SK-N-MC (cell line): ENCODE data around the gene MRPL51.

ENCODE experiments used
- DNase-seq: peaks from one replicate; pipeline ENCODE4 v3.0.0-alpha.2; 2011; ENCODE audit warnings: low read depth, low spot score
- H3K27ac ChIP-seq: fragments of 200-600 bp; sonication (generic); 2 replicates; pipeline ENCODE4 v1.5.1; 2016; ENCODE audit warnings: mixed run types
- H3K36me3 ChIP-seq: fragments of 200-600 bp; sonication (generic); 2 replicates; pipeline ENCODE4 v1.6.1; 2017; ENCODE audit warnings: antibody characterized with exemption, low read length, mixed read lengths; ENCODE audit not compliant: insufficient read depth
- H3K4me3 ChIP-seq: fragments of 200-600 bp; sonication (generic); 2 replicates; pipeline ENCODE4 v1.5.1; 2016
- H3K9ac ChIP-seq: fragments of 200-600 bp; sonication (generic); 2 replicates; pipeline ENCODE4 v1.8.0; 2017; ENCODE audit warnings: mixed run types, mixed read lengths; ENCODE audit not compliant: insufficient read length
- H3K9me3 ChIP-seq: fragments of 200-600 bp; sonication (generic); 2 replicates; pipeline ENCODE4 v1.6.1; 2017; ENCODE audit warnings: low read depth, mild to moderate bottlenecking, antibody characterized with exemption, low read length, moderate library complexity, mixed read lengths
- EZH2 ChIP-seq: fragments of 200-600 bp; sonication (generic); IDR thresholded peaks from one replicate; pipeline ENCODE4 v1.6.1; 2017; ENCODE audit warnings: antibody characterized with exemption
- FOXP2 ChIP-seq: optimal IDR thresholded peaks from 2 replicates; pipeline ENCODE3; 2011; ENCODE audit warnings: mild to moderate bottlenecking, moderate library complexity; ENCODE audit not compliant: insufficient read depth; ENCODE audit errors: extremely low read length, control extremely low read depth
- POLR2AphosphoS5 ChIP-seq: IDR thresholded peaks from 2 replicates; pipeline ENCODE4 v1.6.1; 2012; ENCODE audit warnings: mild to moderate bottlenecking, low read depth, low read length, borderline replicate concordance

MRPL51 gene

DNA sequence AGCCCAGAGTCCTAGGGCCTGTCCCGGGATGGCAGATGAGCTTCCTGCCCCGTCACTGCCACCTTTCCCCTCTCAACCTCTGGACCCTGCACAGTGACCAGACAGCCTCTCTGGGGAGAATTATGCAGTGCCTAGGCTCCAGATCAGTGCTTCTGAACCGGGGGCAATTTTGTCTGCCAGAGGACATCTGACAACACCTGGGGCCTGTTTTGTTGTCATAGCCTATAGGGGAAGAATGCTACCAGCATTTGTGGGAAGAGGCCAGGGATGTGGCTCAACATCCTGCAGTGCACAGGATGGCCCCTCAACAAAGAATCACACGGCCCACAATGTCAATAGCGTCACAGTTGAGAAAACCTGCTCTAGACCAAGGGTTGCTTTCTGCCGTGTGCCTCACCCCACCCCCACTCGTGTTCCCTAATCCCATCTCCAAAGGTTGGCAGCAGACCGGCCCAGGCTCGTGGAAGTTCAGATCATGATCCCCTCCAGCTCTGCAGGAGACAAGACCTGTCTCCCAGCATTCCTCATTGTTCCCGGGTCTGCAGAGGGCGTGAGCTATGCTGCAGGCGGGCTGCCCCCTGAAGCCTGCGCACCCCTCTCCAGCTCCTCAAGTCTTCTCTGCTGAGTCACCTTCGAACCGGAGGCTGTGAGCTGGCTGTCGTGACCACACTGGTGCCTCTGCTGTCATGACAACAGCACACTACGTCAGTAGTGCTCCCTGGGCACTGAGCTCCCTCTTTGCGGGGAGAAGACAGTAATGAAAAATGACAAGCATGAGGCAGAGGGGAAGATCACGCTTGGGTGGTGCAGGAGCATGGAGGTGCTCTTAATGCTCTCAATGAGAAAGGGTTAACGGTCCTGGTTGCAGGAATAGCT, 39.2 kb upstream of the MRPL51 start:
- TF ChIP-seq FOXP2 (no peak), POLR2AphosphoS5 (no peak; the same call in 1 of the 2 replicates), EZH2 (no peak)
- peak overlapping the region; percentile 97 for H3K4me3 ChIP-seq
- peak overlapping the region; percentile 98 for H3K9ac ChIP-seq
- no peaks in the 10 kb centered on the region for H3K9me3 ChIP-seq
- H3K36me3 ChIP-seq: peaks cover 78% of the 10 kb centered on the region
- DNase-seq: no peak
- H3K27ac ChIP-seq: peak overlapping the region; percentile 96

DNA sequence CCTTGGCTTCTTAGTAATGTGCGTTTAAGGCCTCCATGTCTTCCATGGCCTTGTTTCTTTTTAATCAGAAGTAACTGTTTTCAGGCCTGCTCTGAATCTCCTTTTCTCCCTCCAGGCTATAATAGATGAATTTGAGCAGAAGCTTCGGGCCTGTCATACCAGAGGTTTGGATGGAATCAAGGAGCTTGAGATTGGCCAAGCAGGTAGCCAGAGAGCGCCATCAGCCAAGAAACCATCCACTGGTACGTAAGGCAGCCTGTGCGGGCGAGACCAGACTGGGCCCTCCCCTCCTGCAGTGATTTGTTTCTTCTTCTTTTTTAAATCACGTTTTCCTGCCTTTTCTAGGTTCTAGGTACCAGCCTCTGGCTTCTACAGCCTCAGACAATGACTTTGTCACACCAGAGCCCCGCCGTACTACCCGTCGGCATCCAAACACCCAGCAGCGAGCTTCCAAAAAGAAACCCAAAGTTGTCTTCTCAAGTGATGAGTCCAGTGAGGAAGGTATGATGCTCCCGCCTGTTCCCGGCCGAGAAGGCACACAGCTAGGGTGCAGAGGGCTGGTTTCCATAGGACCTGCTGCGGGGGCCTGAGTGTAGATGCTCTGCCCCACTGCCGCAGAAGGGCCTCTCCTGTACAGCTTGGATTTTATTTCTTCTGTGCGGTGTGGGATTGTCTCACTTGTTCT, 37.7 kb upstream of the MRPL51 start:
- H3K9me3 ChIP-seq: no peaks in the 10 kb centered on the region
- no peak overlapping the region for H3K4me3 ChIP-seq
- no peak overlapping the region for H3K9ac ChIP-seq
- TF ChIP-seq EZH2: no peak
- no peak for TF ChIP-seq FOXP2
- no peak; the same call in 1 of the 2 replicates for TF ChIP-seq POLR2AphosphoS5
- peak overlapping the region; percentile 96 for H3K27ac ChIP-seq
- DNase-seq: no peak
- peaks cover 78% of the 10 kb centered on the region for H3K36me3 ChIP-seq

DNA sequence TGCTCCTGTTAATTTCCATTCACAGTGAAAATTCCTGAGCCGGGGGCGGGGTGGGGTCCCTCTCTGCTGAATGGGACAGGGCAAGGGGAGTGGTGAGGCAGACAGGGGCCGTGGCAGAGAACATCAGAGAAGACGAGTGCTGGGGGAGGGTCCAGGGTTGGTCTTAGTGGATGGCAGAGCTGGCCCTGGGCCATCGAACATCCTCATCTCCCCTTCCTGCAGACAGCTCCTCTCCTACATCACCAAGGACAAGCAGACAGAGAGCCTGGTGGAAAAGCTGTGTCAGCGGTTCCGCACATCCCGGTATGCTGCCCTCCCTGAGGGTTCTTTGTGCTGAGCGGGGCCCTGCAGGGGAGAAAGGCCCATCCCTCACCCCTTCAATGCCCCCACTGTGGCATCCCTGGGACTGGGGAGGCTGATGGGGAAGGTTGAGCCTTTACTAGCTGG, 36.3 kb upstream of the MRPL51 start:
- no peaks in the 10 kb centered on the region for H3K9me3 ChIP-seq
- no peak overlapping the region for H3K9ac ChIP-seq
- DNase-seq: no peak
- peaks cover 81% of the 10 kb centered on the region for H3K36me3 ChIP-seq
- TF ChIP-seq POLR2AphosphoS5 (no peak), FOXP2 (no peak), EZH2 (no peak)
- H3K4me3 ChIP-seq: no peak overlapping the region
- H3K27ac ChIP-seq: peak overlapping the region; percentile 27; the same call in 1 of the 2 replicates

DNA sequence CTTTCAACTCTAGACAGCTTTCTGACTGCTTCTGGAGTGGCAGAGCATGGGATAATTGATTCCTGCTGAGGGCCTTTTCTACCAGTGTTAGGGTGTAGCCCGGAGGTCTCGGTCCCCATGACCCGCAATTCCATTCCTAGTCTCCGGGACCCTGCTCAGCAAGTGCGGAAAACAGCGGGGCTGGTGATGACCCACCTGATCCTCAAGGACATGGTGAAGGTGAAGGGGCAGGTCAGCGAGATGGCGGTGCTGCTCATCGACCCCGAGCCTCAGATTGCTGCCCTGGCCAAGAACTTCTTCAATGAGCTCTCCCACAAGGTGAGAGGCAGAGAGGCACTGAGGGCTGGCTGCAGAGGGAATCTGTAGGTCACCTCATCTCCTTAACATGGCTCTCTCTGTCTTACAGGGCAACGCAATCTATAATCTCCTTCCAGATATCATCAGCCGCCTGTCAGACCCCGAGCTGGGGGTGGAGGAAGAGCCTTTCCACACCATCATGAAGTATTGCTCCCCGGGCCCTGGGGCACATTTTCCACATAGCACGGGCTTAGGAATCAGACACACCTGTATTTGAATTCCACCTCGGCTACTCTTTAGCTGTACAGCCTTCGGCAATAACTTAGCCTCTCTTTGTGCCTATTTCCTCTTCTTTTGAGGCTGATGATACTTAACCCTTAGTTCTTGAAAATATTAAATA, 35.6 kb upstream of the MRPL51 start:
- TF ChIP-seq POLR2AphosphoS5 (no peak), EZH2 (no peak), FOXP2 (no peak)
- Histone ChIP-seq H3K4me3 (no peak overlapping the region), H3K9ac (no peak overlapping the region), H3K36me3 (peaks cover 87% of the 10 kb centered on the region), H3K9me3 (no peaks in the 10 kb centered on the region), H3K27ac (peak overlapping the region; percentile 27; the same call in 1 of the 2 replicates)
- no peak for DNase-seq

DNA sequence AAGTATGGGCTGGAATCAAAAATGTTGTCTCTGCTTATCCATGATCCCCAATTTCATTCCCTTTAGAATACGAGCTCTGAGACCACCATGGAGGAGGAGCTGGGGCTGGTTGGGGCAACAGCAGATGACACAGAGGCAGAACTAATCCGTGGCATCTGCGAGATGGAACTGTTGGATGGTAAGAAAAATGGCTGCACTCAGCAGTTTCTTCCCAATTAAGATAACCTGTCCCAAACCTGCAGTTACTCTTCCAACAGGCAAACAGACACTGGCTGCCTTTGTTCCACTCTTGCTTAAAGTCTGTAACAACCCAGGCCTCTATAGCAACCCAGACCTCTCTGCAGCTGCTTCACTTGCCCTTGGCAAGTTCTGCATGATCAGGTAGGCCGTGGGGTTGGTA, 34.6 kb upstream of the MRPL51 start:
- Histone ChIP-seq H3K27ac (peak overlapping the region; percentile 27; the same call in 1 of the 2 replicates), H3K36me3 (peaks cover 97% of the 10 kb centered on the region), H3K9me3 (no peaks in the 10 kb centered on the region), H3K4me3 (no peak overlapping the region), H3K9ac (no peak overlapping the region)
- no peak for TF ChIP-seq FOXP2
- TF ChIP-seq EZH2: no peak
- TF ChIP-seq POLR2AphosphoS5: no peak
- no peak for DNase-seq

DNA sequence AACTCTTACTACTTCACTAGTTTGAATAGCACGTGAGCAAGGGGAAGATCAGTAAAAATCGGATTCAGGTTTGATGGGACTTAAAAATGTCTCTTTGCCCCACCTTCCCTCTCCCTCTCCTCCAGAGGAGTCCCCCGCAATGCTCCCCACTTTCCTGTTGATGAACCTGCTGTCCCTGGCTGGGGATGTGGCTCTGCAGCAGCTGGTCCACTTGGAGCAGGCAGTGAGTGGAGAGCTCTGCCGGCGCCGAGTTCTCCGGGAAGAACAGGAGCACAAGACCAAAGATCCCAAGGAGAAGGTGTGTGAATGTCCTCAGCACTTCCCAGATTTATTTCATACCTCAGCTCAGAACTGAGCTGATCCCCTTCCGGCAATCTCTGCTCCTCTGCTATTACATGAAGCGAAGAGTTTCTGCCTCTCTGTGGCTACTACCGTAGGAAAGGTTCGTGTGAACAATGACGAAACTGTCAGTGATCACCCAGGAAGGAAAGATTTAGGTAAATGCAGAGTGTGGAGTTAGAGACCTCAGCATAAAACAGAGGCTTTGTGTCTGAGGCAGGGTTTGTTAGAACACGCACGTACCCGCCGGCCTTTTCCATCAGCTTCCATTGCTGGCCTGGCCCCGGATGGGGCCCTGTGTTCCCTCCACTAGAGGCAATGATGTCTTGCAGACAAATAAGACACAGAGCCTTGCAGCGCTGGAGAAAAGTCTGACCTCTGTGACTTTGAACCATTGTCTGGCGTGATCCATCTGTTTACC, 33.9 kb upstream of the MRPL51 start:
- H3K9ac ChIP-seq: no peak overlapping the region
- no peak overlapping the region for H3K27ac ChIP-seq
- TF ChIP-seq POLR2AphosphoS5 (no peak), FOXP2 (no peak), EZH2 (no peak)
- DNase-seq: no peak
- no peak overlapping the region for H3K4me3 ChIP-seq
- no peaks in the 10 kb centered on the region for H3K9me3 ChIP-seq
- peaks cover 98% of the 10 kb centered on the region for H3K36me3 ChIP-seq

DNA sequence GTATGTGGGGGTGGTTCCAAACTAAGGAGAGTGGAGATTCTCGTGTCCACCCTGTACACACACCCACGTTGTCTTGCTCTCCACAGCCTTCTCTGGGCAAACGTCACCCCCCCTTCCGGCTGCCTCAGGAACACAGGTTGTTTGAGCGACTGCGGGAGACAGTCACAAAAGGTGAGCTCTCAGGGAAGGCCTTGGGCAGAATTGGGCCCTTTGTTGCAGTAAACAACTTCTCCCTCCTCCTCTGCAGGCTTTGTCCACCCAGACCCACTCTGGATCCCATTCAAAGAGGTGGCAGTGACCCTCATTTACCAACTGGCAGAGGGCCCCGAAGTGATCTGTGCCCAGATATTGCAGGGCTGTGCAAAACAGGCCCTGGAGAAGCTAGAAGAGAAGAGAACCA, 33.1 kb upstream of the MRPL51 start:
- Histone ChIP-seq H3K36me3 (peaks cover 99% of the 10 kb centered on the region), H3K27ac (no peak overlapping the region), H3K9me3 (no peaks in the 10 kb centered on the region), H3K4me3 (no peak overlapping the region), H3K9ac (no peak overlapping the region)
- DNase-seq: no peak
- TF ChIP-seq FOXP2 (no peak), EZH2 (no peak), POLR2AphosphoS5 (no peak)
